Measurements from ENCODE around the gene POU3F2.

The POU3F2 gene

GRCh38 chr6:98834060-98835031 lies at the start of gene POU3F2:
TSS of gene POU3F2 (plus strand) at chr6:98834574. CDS start at chr6:98834874, 300 bp downstream.
- peak; percentile 89 for DNase-seq (ENCODE audit: low read depth)

- no peak for DNase-seq (ENCODE audit: low read depth)
These were observed 46.9 kb upstream of the POU3F2 start for GRCh38 chr6:98787435-98787834.

GRCh38 chr6:98787961-98788360 lies 46.4 kb upstream of the POU3F2 start:
- no peak for DNase-seq (ENCODE audit: low read depth)

GRCh38 chr6:98794307-98794842 lies 40.0 kb upstream of the POU3F2 start:
- DNase-seq (ENCODE audit: low read depth) = no peak

GRCh38 chr6:98797217-98797994 lies 37.0 kb upstream of the POU3F2 start:
- no peak for DNase-seq (ENCODE audit: low read depth)

GRCh38 chr6:98800866-98801265 lies 33.5 kb upstream of the POU3F2 start:
- no peak for DNase-seq (ENCODE audit: low read depth)

- DNase-seq (ENCODE audit: low read depth) = peak; percentile 18
These were observed 25.7 kb upstream of the POU3F2 start for GRCh38 chr6:98808541-98809210.

- DNase-seq (ENCODE audit: low read depth) = no peak
These were observed 22.2 kb upstream of the POU3F2 start for GRCh38 chr6:98812220-98812619.

- no peak for DNase-seq (ENCODE audit: low read depth)
These were observed 17.6 kb upstream of the POU3F2 start for GRCh38 chr6:98816799-98817198.

- no peak for DNase-seq (ENCODE audit: low read depth)
These were observed 12.5 kb upstream of the POU3F2 start for GRCh38 chr6:98821756-98822405.

GRCh38 chr6:98823428-98824161 lies 10.8 kb upstream of the POU3F2 start:
- DNase-seq (ENCODE audit: low read depth) = no peak

- DNase-seq (ENCODE audit: low read depth) = no peak
These were observed 10.0 kb upstream of the POU3F2 start for GRCh38 chr6:98824162-98824901.

- DNase-seq (ENCODE audit: low read depth) = no peak
These were observed 9.3 kb upstream of the POU3F2 start for GRCh38 chr6:98824902-98825599.

- no peak for DNase-seq (ENCODE audit: low read depth)
These were observed 8.7 kb upstream of the POU3F2 start for GRCh38 chr6:98825600-98826230.

GRCh38 chr6:98827295-98828159 lies 6.8 kb upstream of the POU3F2 start:
- no peak for DNase-seq (ENCODE audit: low read depth)

GRCh38 chr6:98828211-98828788 lies 6.1 kb upstream of the POU3F2 start:
- no peak for DNase-seq (ENCODE audit: low read depth)

GRCh38 chr6:98828941-98829411 lies 5.4 kb upstream of the POU3F2 start:
- DNase-seq (ENCODE audit: low read depth) = no peak

- no peak for DNase-seq (ENCODE audit: low read depth)
These were observed 4.2 kb upstream of the POU3F2 start for GRCh38 chr6:98830146-98830545.

Measured in ELR (cell line).